RKO (cell line): ENCODE data around the gene ZNF202.

Source experiments
- DNase-seq: peaks from one replicate; pipeline ENCODE4 v3.0.0-alpha.2; 2016; ENCODE audit warnings: low spot score

ZNF202 gene

GRCh38 chr11:123682696-123683410, 58.6 kb downstream of the ZNF202 start:
- DNase-seq = no peak

GRCh38 chr11:123681030-123681429, 60.4 kb downstream of the ZNF202 start:
- DNase-seq = no peak

- DNase-seq = no peak
Measured at GRCh38 chr11:123678246-123678645, 63.2 kb downstream of the ZNF202 start.

- DNase-seq = no peak
Measured at GRCh38 chr11:123677510-123677909, 64.0 kb downstream of the ZNF202 start.

- no peak for DNase-seq
Measured at GRCh38 chr11:123674297-123674696, 67.2 kb downstream of the ZNF202 start.
